Right lobe of liver (tissue), 4 donors: ENCODE measurements around the gene GABPA.

Source experiments
- POLR2A ChIP-seq: fragments of 450-650 bp; IDR thresholded peaks from one replicate; pipeline ENCODE4 v1.6.1; 2017; ENCODE audit warnings: antibody characterized with exemption, mild to moderate bottlenecking
- TF ChIP-seq, protein P1 (sequence below), 4 donors: fragments of 200-600 bp in 3 of 4; fragments of 450-650 bp in 1 of 4; IDR thresholded peaks; one replicate each; pipeline versions ENCODE4 v1.5.1 to v1.8.0; 2016 to 2022; ENCODE audit warnings: antibody characterized with exemption in 4 of 4, mild to moderate bottlenecking in 2 of 4
- donor health status: DM: no; HTN: no; CAD: no.
- donor health status: DM: no; HTN: no; CAD: no.
- donor health status: DM: no; HTN: yes; CAD: no.

GRCh38 chr21:25790122-25790877 lies 55.5 kb downstream of the GABPA start:
- TF ChIP-seq, protein P1, sequence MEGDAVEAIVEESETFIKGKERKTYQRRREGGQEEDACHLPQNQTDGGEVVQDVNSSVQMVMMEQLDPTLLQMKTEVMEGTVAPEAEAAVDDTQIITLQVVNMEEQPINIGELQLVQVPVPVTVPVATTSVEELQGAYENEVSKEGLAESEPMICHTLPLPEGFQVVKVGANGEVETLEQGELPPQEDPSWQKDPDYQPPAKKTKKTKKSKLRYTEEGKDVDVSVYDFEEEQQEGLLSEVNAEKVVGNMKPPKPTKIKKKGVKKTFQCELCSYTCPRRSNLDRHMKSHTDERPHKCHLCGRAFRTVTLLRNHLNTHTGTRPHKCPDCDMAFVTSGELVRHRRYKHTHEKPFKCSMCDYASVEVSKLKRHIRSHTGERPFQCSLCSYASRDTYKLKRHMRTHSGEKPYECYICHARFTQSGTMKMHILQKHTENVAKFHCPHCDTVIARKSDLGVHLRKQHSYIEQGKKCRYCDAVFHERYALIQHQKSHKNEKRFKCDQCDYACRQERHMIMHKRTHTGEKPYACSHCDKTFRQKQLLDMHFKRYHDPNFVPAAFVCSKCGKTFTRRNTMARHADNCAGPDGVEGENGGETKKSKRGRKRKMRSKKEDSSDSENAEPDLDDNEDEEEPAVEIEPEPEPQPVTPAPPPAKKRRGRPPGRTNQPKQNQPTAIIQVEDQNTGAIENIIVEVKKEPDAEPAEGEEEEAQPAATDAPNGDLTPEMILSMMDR (IDR thresholded peaks at IDR 0.05): peak; percentile 37 to 59 (median 46)
- TF ChIP-seq POLR2A: no peak
